Activated naive CD4-positive, alpha-beta T cell treated with Interleukin-2 at 50 U/mL for 16 hours (primary cell): ENCODE results near the gene MUC6.
"Not testable (repeated sequence)": the region's sequence is repeated elsewhere in the genome, so short reads cannot be mapped to it uniquely, and the experiment has no call there.

Experiments used
- DNase-seq: peaks from one replicate; pipeline ENCODE4 v3.0.0-alpha.2; 2020

MUC6 gene

GRCh38 chr11:984546-984945 lies 52.0 kb downstream of the MUC6 start:
- no peak for DNase-seq

GRCh38 chr11:981764-982163 lies 54.8 kb downstream of the MUC6 start:
- DNase-seq = no peak

GRCh38 chr11:980438-981357 lies 55.8 kb downstream of the MUC6 start:
- DNase-seq = no peak

GRCh38 chr11:978781-979180 lies 57.7 kb downstream of the MUC6 start:
- no peak for DNase-seq

GRCh38 chr11:977830-978720 lies 58.4 kb downstream of the MUC6 start:
- DNase-seq = no peak

GRCh38 chr11:976431-977160 lies 59.9 kb downstream of the MUC6 start:
- DNase-seq = no peak

- no peak for DNase-seq
These were observed 60.7 kb downstream of the MUC6 start for GRCh38 chr11:975827-976226.

- not testable (repeated sequence) for DNase-seq
These were observed 61.1 kb downstream of the MUC6 start for GRCh38 chr11:975376-975775.

- DNase-seq = no peak
These were observed 63.3 kb downstream of the MUC6 start for GRCh38 chr11:973237-973636.

- no peak for DNase-seq
These were observed 63.9 kb downstream of the MUC6 start for GRCh38 chr11:972523-973211.

GRCh38 chr11:971731-972365 lies 64.7 kb downstream of the MUC6 start:
- no peak for DNase-seq

GRCh38 chr11:971092-971690 lies 65.3 kb downstream of the MUC6 start:
- DNase-seq = no peak

- DNase-seq = no peak
These were observed 66.1 kb downstream of the MUC6 start for GRCh38 chr11:970319-970871.

GRCh38 chr11:969651-970205 lies 66.8 kb downstream of the MUC6 start:
- no peak for DNase-seq

- no peak for DNase-seq
These were observed 67.7 kb downstream of the MUC6 start for GRCh38 chr11:968822-969221.

- no peak for DNase-seq
These were observed 68.3 kb downstream of the MUC6 start for GRCh38 chr11:967995-968751.

- DNase-seq = no peak
These were observed 71.2 kb downstream of the MUC6 start for GRCh38 chr11:965206-965775.

- no peak for DNase-seq
These were observed 72.7 kb downstream of the MUC6 start for GRCh38 chr11:963852-964251.
